ENCODE results near the gene MFRP.

MFRP gene

GRCh38 chr11:119352857-119353260, 6.4 kb upstream of the MFRP start:
- WGBS: 42% methylated on average over 4 of the region's 4 CpGs
- no peak overlapping the region for H3K4me3 ChIP-seq (ENCODE audit: low read length)
- peaks cover 5% of the 10 kb centered on the region; the same call in 1 of the 2 replicates for H3K4me1 ChIP-seq (ENCODE audit: insufficient read depth, low read length)
- H3K27me3 ChIP-seq (ENCODE audit: insufficient read depth, low read length): peaks cover 8% of the 10 kb centered on the region; the same call in 1 of the 2 replicates
- H3K36me3 ChIP-seq (ENCODE audit: insufficient read depth, low read length): 0 out of 2 replicates have a peak, but pooled peaks cover 2% of the 10 kb centered on the region
- no peak overlapping the region; the same call in 1 of the 2 replicates for H3K9ac ChIP-seq (ENCODE audit: low read depth, low read length)
- no peaks in the 10 kb centered on the region for H3K9me3 ChIP-seq (ENCODE audit: insufficient read depth, low read depth, low read length)
- no peak overlapping the region for H3K27ac ChIP-seq (ENCODE audit: low read depth, low read length)

DNA sequence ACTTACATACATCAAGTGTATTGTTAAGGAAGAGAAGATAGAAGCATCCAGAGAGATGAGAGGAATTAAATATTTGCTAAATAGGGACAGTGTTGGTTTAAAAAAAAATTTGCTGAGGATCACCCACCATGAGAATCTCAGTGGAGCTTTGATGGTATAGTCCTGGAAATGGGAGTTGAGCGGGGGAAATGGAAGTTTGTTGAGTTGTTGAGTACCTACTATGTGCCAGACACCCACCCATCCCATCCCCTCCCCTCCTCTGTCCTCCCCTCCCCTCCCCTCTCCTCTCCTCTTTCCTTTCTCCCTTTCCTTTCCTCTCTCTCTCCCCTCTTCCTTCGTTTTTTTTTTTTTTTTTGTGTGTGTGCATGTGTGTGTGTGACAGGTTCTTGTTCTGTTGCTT, 4.7 kb upstream of the MFRP start:
- WGBS: no CpG with 5 or more reads among the region's 2 CpGs
- H3K27ac ChIP-seq (ENCODE audit: low read depth, low read length): no peak overlapping the region

DNA sequence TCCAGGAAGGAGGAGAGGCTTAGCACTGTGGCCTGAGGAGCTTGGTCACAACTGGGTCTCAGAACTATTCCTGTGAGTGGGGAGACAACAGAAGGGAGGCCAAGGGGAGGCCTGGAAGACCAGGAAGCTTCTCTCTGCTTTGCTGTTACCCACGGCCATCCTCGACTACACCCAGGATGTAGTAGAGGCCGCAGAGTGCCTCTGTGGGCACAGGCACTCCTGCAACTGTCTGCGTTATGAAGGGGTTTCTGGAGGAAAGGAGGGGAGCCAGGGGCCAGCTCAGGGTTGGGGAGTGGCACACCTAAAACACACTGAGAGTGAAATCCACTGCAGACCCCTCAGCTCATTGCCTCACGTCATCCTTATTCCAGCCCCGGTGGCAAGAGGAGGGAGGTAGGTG, 3.8 kb upstream of the MFRP start:
- no peak overlapping the region for H3K4me3 ChIP-seq (ENCODE audit: low read length)
- peaks cover 2% of the 10 kb centered on the region; the same call in 1 of the 2 replicates for H3K27me3 ChIP-seq (ENCODE audit: insufficient read depth, low read length)
- WGBS: 92% methylated on average over 6 of the region's 6 CpGs
- no peaks in the 10 kb centered on the region for H3K36me3 ChIP-seq (ENCODE audit: insufficient read depth, low read length)
- H3K9me3 ChIP-seq (ENCODE audit: insufficient read depth, low read depth, low read length): no peaks in the 10 kb centered on the region
- H3K4me1 ChIP-seq (ENCODE audit: insufficient read depth, low read length): no peaks in the 10 kb centered on the region
- H3K9ac ChIP-seq (ENCODE audit: low read depth, low read length): no peak overlapping the region
- H3K27ac ChIP-seq (ENCODE audit: low read depth, low read length): no peak overlapping the region

More for the DNA sequence above, 4.7 kb upstream of the MFRP start:
- H3K36me3 ChIP-seq (ENCODE audit: insufficient read depth, low read length): no peaks in the 10 kb centered on the region
- peaks cover 5% of the 10 kb centered on the region; the same call in 1 of the 2 replicates for H3K4me1 ChIP-seq (ENCODE audit: insufficient read depth, low read length)
- no peak overlapping the region for H3K9ac ChIP-seq (ENCODE audit: low read depth, low read length)
- no peak overlapping the region for H3K4me3 ChIP-seq (ENCODE audit: low read length)
- H3K27me3 ChIP-seq (ENCODE audit: insufficient read depth, low read length): peaks cover 8% of the 10 kb centered on the region; the same call in 1 of the 2 replicates
- no peaks in the 10 kb centered on the region for H3K9me3 ChIP-seq (ENCODE audit: insufficient read depth, low read depth, low read length)

GRCh38 chr11:119347940-119348605, 1.6 kb upstream of the MFRP start:
- Histone ChIP-seq H3K27me3 (ENCODE audit: insufficient read depth, low read length) (peaks cover 10% of the 10 kb centered on the region; the same call in 1 of the 2 replicates), H3K27ac (ENCODE audit: low read depth, low read length) (no peak overlapping the region), H3K9me3 (ENCODE audit: insufficient read depth, low read depth, low read length) (no peaks in the 10 kb centered on the region), H3K9ac (ENCODE audit: low read depth, low read length) (no peak overlapping the region), H3K4me3 (ENCODE audit: low read length) (no peak overlapping the region), H3K36me3 (ENCODE audit: insufficient read depth, low read length) (no peaks in the 10 kb centered on the region), H3K4me1 (ENCODE audit: insufficient read depth, low read length) (no peaks in the 10 kb centered on the region)
- 87% methylated on average over 15 of the region's 16 CpGs for WGBS

- WGBS: 90% methylated on average over 2 of the region's 2 CpGs
- no peaks in the 10 kb centered on the region for H3K9me3 ChIP-seq (ENCODE audit: insufficient read depth, low read depth, low read length)
- H3K27me3 ChIP-seq (ENCODE audit: insufficient read depth, low read length): peaks cover 14% of the 10 kb centered on the region
- no peaks in the 10 kb centered on the region for H3K4me1 ChIP-seq (ENCODE audit: insufficient read depth, low read length)
- no peak overlapping the region for H3K4me3 ChIP-seq (ENCODE audit: low read length)
- H3K9ac ChIP-seq (ENCODE audit: low read depth, low read length): no peak overlapping the region
- H3K27ac ChIP-seq (ENCODE audit: low read depth, low read length): no peak overlapping the region
- H3K36me3 ChIP-seq (ENCODE audit: insufficient read depth, low read length): no peaks in the 10 kb centered on the region
Observed at GRCh38 chr11:119347242-119347641, 737 bp upstream of the MFRP start.

GRCh38 chr11:119345685-119346084, 820 bp downstream of the MFRP start:
- 92% methylated on average over 12 of the region's 12 CpGs for WGBS
- Histone ChIP-seq H3K36me3 (ENCODE audit: insufficient read depth, low read length) (no peaks in the 10 kb centered on the region), H3K4me1 (ENCODE audit: insufficient read depth, low read length) (peaks cover 7% of the 10 kb centered on the region), H3K9ac (ENCODE audit: low read depth, low read length) (no peak overlapping the region), H3K27ac (ENCODE audit: low read depth, low read length) (no peak overlapping the region), H3K4me3 (ENCODE audit: low read length) (no peak overlapping the region), H3K9me3 (ENCODE audit: insufficient read depth, low read depth, low read length) (no peaks in the 10 kb centered on the region), H3K27me3 (ENCODE audit: insufficient read depth, low read length) (peaks cover 27% of the 10 kb centered on the region)

GRCh38 chr11:119344291-119345010, 2.1 kb downstream of the MFRP start:
- Histone ChIP-seq H3K9ac (ENCODE audit: low read depth, low read length) (no peak overlapping the region), H3K27me3 (ENCODE audit: insufficient read depth, low read length) (peaks cover 39% of the 10 kb centered on the region), H3K9me3 (ENCODE audit: insufficient read depth, low read depth, low read length) (no peaks in the 10 kb centered on the region), H3K4me1 (ENCODE audit: insufficient read depth, low read length) (peaks cover 7% of the 10 kb centered on the region), H3K36me3 (ENCODE audit: insufficient read depth, low read length) (no peaks in the 10 kb centered on the region), H3K4me3 (ENCODE audit: low read length) (no peak overlapping the region), H3K27ac (ENCODE audit: low read depth, low read length) (no peak overlapping the region)
- 83% methylated on average over 14 of the region's 14 CpGs for WGBS

- H3K27ac ChIP-seq (ENCODE audit: low read depth, low read length): no peak overlapping the region
- no peak overlapping the region for H3K9ac ChIP-seq (ENCODE audit: low read depth, low read length)
- H3K4me3 ChIP-seq (ENCODE audit: low read length): no peak overlapping the region
- peaks cover 46% of the 10 kb centered on the region for H3K27me3 ChIP-seq (ENCODE audit: insufficient read depth, low read length)
- 89% methylated on average over 6 of the region's 7 CpGs for WGBS
- H3K36me3 ChIP-seq (ENCODE audit: insufficient read depth, low read length): no peaks in the 10 kb centered on the region
- H3K9me3 ChIP-seq (ENCODE audit: insufficient read depth, low read depth, low read length): no peaks in the 10 kb centered on the region
- H3K4me1 ChIP-seq (ENCODE audit: insufficient read depth, low read length): peaks cover 11% of the 10 kb centered on the region
Observed at GRCh38 chr11:119343726-119344125, 2.8 kb downstream of the MFRP start.

- 90% methylated on average over 10 of the region's 10 CpGs for WGBS
- Histone ChIP-seq H3K27me3 (ENCODE audit: insufficient read depth, low read length) (peaks cover 47% of the 10 kb centered on the region), H3K4me3 (ENCODE audit: low read length) (no peak overlapping the region)
Observed at GRCh38 chr11:119342362-119343130, 4.0 kb downstream of the MFRP start.

GRCh38 chr11:119342023-119342300, 4.5 kb downstream of the MFRP start:
- no peak overlapping the region for H3K4me3 ChIP-seq (ENCODE audit: low read length)
- peaks cover under 1% of the 10 kb centered on the region; the same call in 1 of the 2 replicates for H3K36me3 ChIP-seq (ENCODE audit: insufficient read depth, low read length)
- H3K9me3 ChIP-seq (ENCODE audit: insufficient read depth, low read depth, low read length): no peaks in the 10 kb centered on the region
- H3K9ac ChIP-seq (ENCODE audit: low read depth, low read length): no peak overlapping the region
- WGBS: 90% methylated on average over 7 of the region's 7 CpGs
- no peak overlapping the region for H3K27ac ChIP-seq (ENCODE audit: low read depth, low read length)
- peaks cover 47% of the 10 kb centered on the region for H3K27me3 ChIP-seq (ENCODE audit: insufficient read depth, low read length)
- peaks cover 25% of the 10 kb centered on the region for H3K4me1 ChIP-seq (ENCODE audit: insufficient read depth, low read length)

More at GRCh38 chr11:119342362-119343130, 4.0 kb downstream of the MFRP start:
- Histone ChIP-seq H3K36me3 (ENCODE audit: insufficient read depth, low read length) (no peaks in the 10 kb centered on the region), H3K9ac (ENCODE audit: low read depth, low read length) (no peak overlapping the region), H3K9me3 (ENCODE audit: insufficient read depth, low read depth, low read length) (no peaks in the 10 kb centered on the region), H3K27ac (ENCODE audit: low read depth, low read length) (no peak overlapping the region), H3K4me1 (ENCODE audit: insufficient read depth, low read length) (peaks cover 20% of the 10 kb centered on the region)
